Skeletal muscle satellite cell (primary cell): ENCODE measurements around the gene NXPH1.

Source experiments
- H3K27me3 ChIP-seq: 2 replicates; pipeline ENCODE4 v1.7.0; 2013; ENCODE audit warnings: low read length; ENCODE audit not compliant: control insufficient read depth, insufficient read depth
- H3K36me3 ChIP-seq: 2 replicates; pipeline ENCODE4 v1.7.0; 2013; ENCODE audit warnings: mild to moderate bottlenecking, control low read depth, low read length; ENCODE audit not compliant: insufficient read depth
- H3K4me1 ChIP-seq: 2 replicates; pipeline ENCODE4 v1.7.0; 2013; ENCODE audit warnings: low read length; ENCODE audit not compliant: control insufficient read depth, insufficient read depth
- H3K4me2 ChIP-seq: 2 replicates; pipeline ENCODE4 v1.7.0; 2013; ENCODE audit warnings: mild to moderate bottlenecking, low read length
- H3K4me3 ChIP-seq: 2 replicates; pipeline ENCODE4 v1.7.0; 2013; ENCODE audit warnings: low read length
- H3K9ac ChIP-seq: 2 replicates; pipeline ENCODE4 v1.7.0; 2013; ENCODE audit warnings: mild to moderate bottlenecking, low read depth, low read length, moderate library complexity
- H3K9me3 ChIP-seq: replicated peaks from 2 replicates; pipeline ENCODE4 v1.7.0; 2013; ENCODE audit warnings: mild to moderate bottlenecking, control low read depth, low read length

Gene NXPH1

GRCh38 chr7:8440670-8441069 lies 7.3 kb downstream of the NXPH1 start:
- no peak overlapping the region for H3K4me2 ChIP-seq
- no peaks in the 10 kb centered on the region for H3K9me3 ChIP-seq
- H3K36me3 ChIP-seq, result no peaks in the 10 kb centered on the region
- no peak overlapping the region for H3K4me3 ChIP-seq
- no peaks in the 10 kb centered on the region for H3K4me1 ChIP-seq
- H3K9ac ChIP-seq, result no peak overlapping the region
- H3K27me3 ChIP-seq, result peaks cover 56% of the 10 kb centered on the region

DNA sequence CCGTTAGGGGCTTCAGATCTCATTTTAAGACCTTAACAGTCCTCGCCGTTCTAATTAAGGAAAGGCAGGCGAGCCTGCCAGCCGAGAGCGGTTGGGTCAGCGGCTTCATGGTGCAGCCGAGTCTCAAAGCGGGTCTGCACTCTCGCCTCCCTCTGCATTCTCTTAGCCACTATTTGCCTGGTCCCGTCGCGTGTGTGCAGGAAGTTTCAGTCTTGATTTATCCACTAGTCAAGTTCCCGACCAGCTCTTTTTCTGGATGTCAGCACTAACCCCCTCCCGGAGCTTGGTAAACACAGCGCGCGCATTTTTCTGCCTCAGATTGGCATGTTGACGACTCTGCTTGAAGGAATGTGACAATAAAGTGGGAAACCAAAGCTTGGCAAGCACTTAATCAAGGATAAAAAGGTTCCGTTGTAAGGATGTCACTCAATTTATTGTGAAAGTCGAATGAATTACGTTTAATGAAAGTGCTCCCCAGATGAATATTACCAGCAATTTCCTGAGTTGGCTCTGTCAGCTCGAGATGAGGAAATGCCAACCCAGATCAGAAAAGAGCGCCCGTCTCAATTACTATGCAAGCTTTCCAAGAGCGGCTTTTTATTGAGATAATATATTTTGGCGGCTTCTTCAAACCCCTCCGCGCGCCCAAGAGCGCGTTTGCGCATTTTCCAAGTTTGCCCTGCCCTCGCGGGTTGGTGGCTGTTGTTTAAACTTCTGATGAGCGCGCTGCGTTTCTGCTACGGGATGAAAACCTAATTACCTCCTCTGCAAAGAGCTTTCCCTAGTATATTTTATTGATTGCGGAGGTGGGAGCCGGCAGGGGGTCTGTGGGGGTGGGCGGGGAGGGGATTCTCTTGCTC lies 7.9 kb downstream of the NXPH1 start:
- Histone ChIP-seq H3K27me3 (peaks cover 49% of the 10 kb centered on the region), H3K36me3 (no peaks in the 10 kb centered on the region), H3K9ac (no peak overlapping the region), H3K4me1 (no peaks in the 10 kb centered on the region), H3K4me3 (no peak overlapping the region), H3K9me3 (no peaks in the 10 kb centered on the region), H3K4me2 (no peak overlapping the region)

DNA sequence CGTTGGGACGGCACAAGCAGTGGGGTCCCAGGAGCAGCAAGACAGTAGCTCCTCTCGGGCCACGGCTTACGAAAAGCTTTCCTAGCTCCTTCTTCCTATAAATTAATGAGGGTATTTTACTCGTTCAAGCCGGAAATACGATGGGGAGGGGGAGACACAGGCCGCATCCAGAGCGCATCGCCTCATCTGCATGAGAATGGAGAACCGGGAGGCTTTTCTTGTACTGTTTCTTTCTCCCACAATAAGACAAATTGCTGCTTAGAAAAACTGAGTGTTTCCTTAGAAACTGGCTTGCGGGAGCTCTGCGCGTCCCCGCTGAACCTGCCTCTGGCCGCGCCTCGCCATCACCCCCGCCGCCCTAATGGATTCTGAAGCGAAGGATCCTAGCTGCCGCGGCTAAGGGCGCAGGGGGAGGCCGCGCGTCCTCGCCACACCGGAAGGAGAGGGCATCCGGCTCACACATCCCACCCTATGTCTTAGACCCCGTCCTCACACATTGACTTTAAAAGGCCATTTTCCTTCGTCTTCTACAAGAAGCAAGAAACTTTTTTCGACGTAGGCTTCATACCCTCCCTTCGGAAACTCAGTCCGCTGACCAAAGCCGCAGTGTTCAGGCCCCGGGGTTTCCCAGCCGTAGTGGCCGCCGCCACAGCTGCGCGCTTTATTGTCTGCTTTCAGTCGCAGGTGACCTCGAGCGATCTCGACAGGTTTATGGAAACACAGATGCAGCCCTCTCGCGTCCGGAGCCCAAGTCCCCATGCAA lies 8.8 kb downstream of the NXPH1 start:
- Histone ChIP-seq H3K4me2 (no peak overlapping the region), H3K36me3 (no peaks in the 10 kb centered on the region), H3K9me3 (no peaks in the 10 kb centered on the region), H3K4me3 (no peak overlapping the region), H3K4me1 (no peaks in the 10 kb centered on the region), H3K9ac (no peak overlapping the region), H3K27me3 (peaks cover 41% of the 10 kb centered on the region)

DNA sequence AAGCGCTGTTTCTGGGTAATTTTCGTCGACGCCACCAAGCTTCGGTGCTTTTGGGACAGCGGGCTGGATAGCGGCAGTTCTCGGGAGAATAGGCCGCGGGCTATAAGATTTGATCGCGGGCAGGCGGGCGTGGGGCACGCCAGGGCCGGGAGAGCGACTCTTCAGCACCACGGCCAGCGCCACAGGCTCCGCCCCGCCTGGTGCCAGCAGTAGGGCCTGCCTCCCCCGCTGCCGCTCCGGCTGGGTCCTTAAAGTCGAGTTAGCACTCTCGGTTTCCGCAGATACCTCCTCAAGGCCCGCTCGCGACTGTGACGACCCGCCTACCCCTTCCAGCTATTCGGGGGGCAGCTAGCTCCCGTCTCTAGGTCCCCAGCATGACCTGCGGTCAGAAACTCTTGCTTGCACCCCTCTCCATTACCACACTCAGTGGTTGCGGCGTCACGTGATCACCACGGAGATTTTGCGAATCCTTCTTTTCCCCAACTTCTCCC lies 9.4 kb downstream of the NXPH1 start:
- Histone ChIP-seq H3K4me1 (no peaks in the 10 kb centered on the region), H3K9ac (no peak overlapping the region), H3K9me3 (no peaks in the 10 kb centered on the region), H3K36me3 (no peaks in the 10 kb centered on the region), H3K4me3 (no peak overlapping the region), H3K27me3 (peaks cover 35% of the 10 kb centered on the region), H3K4me2 (no peak overlapping the region)

DNA sequence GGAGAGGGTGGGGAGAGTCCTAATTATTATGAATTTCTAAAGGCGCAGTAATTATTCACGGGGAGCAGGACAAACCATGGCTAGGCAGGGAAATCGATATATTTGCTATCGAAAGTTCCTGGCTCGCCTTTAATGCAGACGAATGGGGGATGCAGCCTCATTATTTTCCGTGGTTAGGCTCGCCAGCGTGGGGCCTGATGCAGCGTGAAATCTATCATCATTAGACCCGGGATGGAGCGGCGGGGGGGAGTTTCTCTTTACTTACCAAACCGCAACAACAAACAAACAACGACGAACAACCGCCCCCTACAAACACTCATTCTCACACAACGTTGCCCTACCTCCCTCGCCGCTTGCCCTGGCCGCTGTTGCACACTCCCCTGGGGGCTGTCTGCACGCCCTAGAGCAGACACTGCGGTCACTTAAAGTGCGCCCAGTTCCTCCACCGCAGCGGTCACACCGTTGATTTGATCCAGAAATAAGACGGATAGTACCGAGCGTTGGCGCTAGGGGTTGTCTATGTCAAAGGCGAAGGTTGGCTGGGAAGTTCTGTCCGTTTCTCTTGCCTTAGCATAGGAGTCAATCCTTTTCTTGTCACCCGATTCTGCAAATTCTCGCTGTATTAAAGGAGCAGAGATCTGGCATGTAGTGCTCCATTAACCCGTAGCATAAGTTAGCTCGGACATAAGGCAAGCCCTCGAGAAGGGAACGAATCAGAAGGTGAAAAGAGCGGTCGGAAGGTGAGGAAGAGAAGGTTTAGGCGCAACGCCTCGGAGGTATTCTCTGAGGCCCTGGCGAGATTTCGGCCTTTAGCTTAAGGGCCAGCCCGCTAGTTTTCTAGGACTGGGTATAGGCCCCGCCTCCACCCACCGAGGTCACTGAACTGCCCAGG lies 10.4 kb downstream of the NXPH1 start:
- H3K27me3 ChIP-seq, result peaks cover 31% of the 10 kb centered on the region
- H3K4me3 ChIP-seq, result no peak overlapping the region
- H3K9me3 ChIP-seq, result no peaks in the 10 kb centered on the region
- no peak overlapping the region for H3K9ac ChIP-seq
- H3K4me2 ChIP-seq, result no peak overlapping the region
- no peaks in the 10 kb centered on the region for H3K36me3 ChIP-seq
- H3K4me1 ChIP-seq, result no peaks in the 10 kb centered on the region

GRCh38 chr7:8444468-8444769 lies 11.0 kb downstream of the NXPH1 start:
- no peaks in the 10 kb centered on the region for H3K4me1 ChIP-seq
- no peak overlapping the region for H3K4me2 ChIP-seq
- no peaks in the 10 kb centered on the region for H3K36me3 ChIP-seq
- peaks cover 31% of the 10 kb centered on the region for H3K27me3 ChIP-seq
- H3K4me3 ChIP-seq, result no peak overlapping the region
- no peak overlapping the region for H3K9ac ChIP-seq
- H3K9me3 ChIP-seq, result no peaks in the 10 kb centered on the region

DNA sequence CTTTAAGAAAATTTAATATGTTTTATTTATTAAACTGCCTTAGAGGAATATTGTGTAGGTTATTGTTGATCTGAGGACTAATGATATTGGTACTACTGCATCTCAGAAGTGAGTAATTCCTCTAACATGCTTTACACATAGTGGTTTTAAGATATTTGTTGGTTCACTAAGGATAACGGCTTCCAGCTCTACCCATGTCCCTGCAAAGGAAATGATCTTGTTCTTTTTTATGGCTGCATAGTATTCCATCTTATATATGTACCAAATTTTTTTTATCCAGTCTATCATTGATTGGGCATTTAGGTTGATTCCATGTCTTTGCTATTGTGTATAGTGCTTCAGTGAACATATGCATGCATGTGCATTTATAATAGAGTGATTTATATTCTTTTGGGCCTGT lies 20.1 kb downstream of the NXPH1 start:
- H3K27me3 ChIP-seq, result no peaks in the 10 kb centered on the region
- H3K4me1 ChIP-seq, result no peaks in the 10 kb centered on the region
- no peaks in the 10 kb centered on the region for H3K9me3 ChIP-seq
- no peak overlapping the region for H3K4me2 ChIP-seq
- no peaks in the 10 kb centered on the region for H3K36me3 ChIP-seq
- H3K9ac ChIP-seq, result no peak overlapping the region
- H3K4me3 ChIP-seq, result no peak overlapping the region

DNA sequence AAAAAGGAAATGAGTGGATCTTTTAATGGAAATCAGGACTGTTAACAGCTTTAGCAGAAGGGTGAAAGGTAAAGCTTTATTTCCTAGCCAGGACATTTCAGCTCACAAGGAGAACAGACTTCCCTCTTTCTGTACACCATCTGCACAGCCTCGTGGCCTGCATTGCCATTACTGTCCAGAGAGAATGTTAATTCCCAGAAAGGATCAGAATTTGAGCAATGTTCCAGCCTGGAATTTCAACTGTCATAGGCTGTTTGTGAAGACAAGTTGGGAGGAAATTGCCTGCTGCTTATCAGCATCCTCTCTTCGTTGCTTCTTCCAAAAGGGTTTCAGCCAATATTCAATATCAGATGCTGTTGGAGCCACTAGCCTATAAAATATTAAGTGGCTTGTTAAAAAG lies 22.0 kb downstream of the NXPH1 start:
- Histone ChIP-seq H3K4me2 (no peak overlapping the region), H3K4me1 (no peaks in the 10 kb centered on the region), H3K4me3 (no peak overlapping the region), H3K27me3 (no peaks in the 10 kb centered on the region), H3K9ac (no peak overlapping the region), H3K36me3 (no peaks in the 10 kb centered on the region), H3K9me3 (no peaks in the 10 kb centered on the region)

DNA sequence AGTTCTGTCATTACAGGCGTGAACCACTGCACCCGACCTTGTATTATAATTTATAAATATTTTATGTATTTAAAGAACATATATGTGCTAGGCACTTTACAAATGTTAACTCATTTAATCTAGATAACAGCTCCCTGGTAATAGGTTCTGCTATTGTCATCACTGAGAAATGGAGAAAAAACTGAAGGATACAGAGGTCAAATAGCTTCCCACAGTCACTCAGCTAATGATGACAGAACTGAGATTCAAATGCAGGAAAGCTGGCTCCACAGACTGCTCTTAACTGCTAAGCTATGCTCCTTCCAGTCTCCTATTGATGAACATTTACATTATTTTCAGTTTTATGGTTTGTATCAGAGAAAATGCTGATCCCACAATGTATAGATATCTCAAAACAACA lies 28.9 kb downstream of the NXPH1 start:
- Histone ChIP-seq H3K27me3 (no peaks in the 10 kb centered on the region), H3K9ac (no peak overlapping the region)

GRCh38 chr7:8465338-8465737 lies 31.9 kb downstream of the NXPH1 start:
- Histone ChIP-seq H3K36me3 (no peaks in the 10 kb centered on the region), H3K9me3 (no peaks in the 10 kb centered on the region), H3K27me3 (no peaks in the 10 kb centered on the region), H3K4me2 (no peak overlapping the region), H3K4me1 (no peaks in the 10 kb centered on the region), H3K9ac (no peak overlapping the region), H3K4me3 (no peak overlapping the region)

More for the DNA sequence above, 28.9 kb downstream of the NXPH1 start:
- Histone ChIP-seq H3K36me3 (no peaks in the 10 kb centered on the region), H3K4me2 (no peak overlapping the region), H3K4me1 (no peaks in the 10 kb centered on the region), H3K9me3 (no peaks in the 10 kb centered on the region), H3K4me3 (no peak overlapping the region)

DNA sequence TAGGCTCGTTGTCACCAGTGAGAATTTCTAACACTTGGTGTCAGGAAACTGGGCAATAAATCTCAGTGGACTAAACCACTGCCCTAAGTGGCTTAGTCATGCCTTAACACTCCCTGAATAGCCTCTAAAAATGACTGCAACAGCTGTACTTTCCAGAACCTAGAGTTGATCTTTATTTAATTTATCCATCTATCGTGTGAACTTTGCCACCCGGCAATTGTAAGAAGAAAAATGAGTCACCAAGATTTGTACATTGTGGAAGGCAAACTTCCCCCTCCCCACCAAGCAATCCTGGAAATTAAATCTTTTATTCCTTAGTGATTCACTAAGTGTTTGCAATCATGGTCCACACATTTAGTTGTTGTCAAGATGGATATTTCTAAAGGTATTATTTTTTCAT lies 47.1 kb downstream of the NXPH1 start:
- Histone ChIP-seq H3K27me3 (no peaks in the 10 kb centered on the region), H3K36me3 (no peaks in the 10 kb centered on the region), H3K4me2 (no peak overlapping the region), H3K9ac (no peak overlapping the region), H3K4me3 (no peak overlapping the region), H3K4me1 (no peaks in the 10 kb centered on the region), H3K9me3 (peaks cover 3% of the 10 kb centered on the region)
